LoVo (cell line): Measurements from ENCODE around the gene PITPNC1.
A peak's percentile ranks its signal among the peaks of the same experiment; 100 is the strongest.
"Not testable (repeated sequence)": the region's sequence is repeated elsewhere in the genome, so short reads cannot be mapped to it uniquely, and the experiment has no call there.

Source experiments
- DNase-seq: peaks from one replicate; pipeline ENCODE4 v3.0.0-alpha.2; 2016; ENCODE audit warnings: low spot score

Gene PITPNC1

GRCh38 chr17:67516571-67516970 is 139.5 kb downstream of the PITPNC1 start:
- not testable (repeated sequence) for DNase-seq

GRCh38 chr17:67517325-67517724 is 140.2 kb downstream of the PITPNC1 start:
- no peak for DNase-seq

GRCh38 chr17:67518876-67519275 is 141.8 kb downstream of the PITPNC1 start:
- no peak for DNase-seq

- DNase-seq, result no peak
Measured at GRCh38 chr17:67519801-67520251, 142.7 kb downstream of the PITPNC1 start.

- DNase-seq, result no peak
Measured at GRCh38 chr17:67520252-67520906, 143.3 kb downstream of the PITPNC1 start.

GRCh38 chr17:67520916-67521774 is 144.1 kb downstream of the PITPNC1 start:
- no peak for DNase-seq

- DNase-seq, result no peak
Measured at GRCh38 chr17:67521775-67522069, 144.6 kb downstream of the PITPNC1 start.

- no peak for DNase-seq
Measured at GRCh38 chr17:67523101-67523500, 146.0 kb downstream of the PITPNC1 start.

GRCh38 chr17:67525239-67526135 is 148.4 kb downstream of the PITPNC1 start:
- no peak for DNase-seq

GRCh38 chr17:67526700-67527099 is 149.6 kb downstream of the PITPNC1 start:
- DNase-seq, result no peak

- DNase-seq, result peak; percentile 24
Measured at GRCh38 chr17:67528751-67529436, 151.8 kb downstream of the PITPNC1 start.

GRCh38 chr17:67531291-67531690 is 154.2 kb downstream of the PITPNC1 start:
- DNase-seq, result no peak

- no peak for DNase-seq
Measured at GRCh38 chr17:67532326-67532871, 155.3 kb downstream of the PITPNC1 start.

GRCh38 chr17:67534941-67535340 is 157.9 kb downstream of the PITPNC1 start:
- no peak for DNase-seq

GRCh38 chr17:67542219-67543114 is 165.4 kb downstream of the PITPNC1 start:
- no peak for DNase-seq

- no peak for DNase-seq
Measured at GRCh38 chr17:67544364-67544955, 167.4 kb downstream of the PITPNC1 start.

GRCh38 chr17:67546578-67547527 is 169.8 kb downstream of the PITPNC1 start:
- DNase-seq, result no peak

GRCh38 chr17:67548693-67549092 is 171.6 kb downstream of the PITPNC1 start:
- no peak for DNase-seq

GRCh38 chr17:67549820-67550219 is 172.7 kb downstream of the PITPNC1 start:
- DNase-seq, result no peak
